Uterus (tissue), 2 donors: ENCODE data around the gene CDKAL1.

Source experiments
- POLR2A ChIP-seq, 2 donors: fragments of 450-650 bp; IDR thresholded peaks; one replicate each; pipeline ENCODE4 v1.6.1; 2016; ENCODE audit warnings: antibody characterized with exemption in 2 of 2, mild to moderate bottlenecking in 1 of 2, moderate library complexity in 1 of 2
- TF ChIP-seq, protein P1 (sequence below), 4 experiments: fragments of 200-600 bp in 2 of 4; fragments of 450-650 bp in 2 of 4; sonication (generic) in 2 of 4; IDR thresholded peaks; one replicate each; pipeline ENCODE4 v1.5.1; 2016 to 2019; ENCODE audit warnings: antibody characterized with exemption in 4 of 4, mild to moderate bottlenecking in 2 of 4, moderate library complexity in 1 of 4

DNA sequence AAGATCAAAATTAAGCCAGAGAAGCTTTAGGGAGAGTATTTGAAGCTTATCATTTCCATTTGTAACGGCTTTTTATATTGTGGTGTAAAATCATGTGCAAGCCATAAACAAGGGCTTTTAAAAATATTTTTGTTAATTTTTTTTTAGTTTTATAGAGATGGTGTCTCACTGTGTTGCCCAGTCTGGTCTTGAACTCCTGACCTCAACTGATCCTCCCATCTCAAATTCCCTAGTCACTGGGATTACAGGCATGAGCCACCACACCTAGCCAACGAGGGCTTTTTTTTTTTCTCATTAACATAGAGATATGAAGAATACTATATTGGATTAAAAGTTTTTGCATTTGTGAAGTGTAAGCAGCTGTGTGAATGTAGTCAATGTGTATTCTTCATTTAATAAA is 29.1 kb downstream of the CDKAL1 start:
- TF ChIP-seq, protein P1, sequence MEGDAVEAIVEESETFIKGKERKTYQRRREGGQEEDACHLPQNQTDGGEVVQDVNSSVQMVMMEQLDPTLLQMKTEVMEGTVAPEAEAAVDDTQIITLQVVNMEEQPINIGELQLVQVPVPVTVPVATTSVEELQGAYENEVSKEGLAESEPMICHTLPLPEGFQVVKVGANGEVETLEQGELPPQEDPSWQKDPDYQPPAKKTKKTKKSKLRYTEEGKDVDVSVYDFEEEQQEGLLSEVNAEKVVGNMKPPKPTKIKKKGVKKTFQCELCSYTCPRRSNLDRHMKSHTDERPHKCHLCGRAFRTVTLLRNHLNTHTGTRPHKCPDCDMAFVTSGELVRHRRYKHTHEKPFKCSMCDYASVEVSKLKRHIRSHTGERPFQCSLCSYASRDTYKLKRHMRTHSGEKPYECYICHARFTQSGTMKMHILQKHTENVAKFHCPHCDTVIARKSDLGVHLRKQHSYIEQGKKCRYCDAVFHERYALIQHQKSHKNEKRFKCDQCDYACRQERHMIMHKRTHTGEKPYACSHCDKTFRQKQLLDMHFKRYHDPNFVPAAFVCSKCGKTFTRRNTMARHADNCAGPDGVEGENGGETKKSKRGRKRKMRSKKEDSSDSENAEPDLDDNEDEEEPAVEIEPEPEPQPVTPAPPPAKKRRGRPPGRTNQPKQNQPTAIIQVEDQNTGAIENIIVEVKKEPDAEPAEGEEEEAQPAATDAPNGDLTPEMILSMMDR (IDR thresholded peaks at IDR 0.05) = no peak
- no peak for TF ChIP-seq POLR2A (IDR thresholded peaks at IDR 0.05)
